B cell (primary cell): ENCODE results near the gene HHEX.

ENCODE experiments used
- EZH2 ChIP-seq: IDR thresholded peaks from 2 replicates; pipeline ENCODE4 v1.6.1; 2012; ENCODE audit warnings: borderline replicate concordance, low read depth, mild to moderate bottlenecking, moderate library complexity, low read length; ENCODE audit not compliant: insufficient read depth, poor library complexity, severe bottlenecking
- TF ChIP-seq, protein P1 (sequence below): fragments of 200-600 bp; IDR thresholded peaks from one replicate; pipeline ENCODE4 v1.8.0; 2022; ENCODE audit warnings: antibody characterized with exemption, mild to moderate bottlenecking

DNA sequence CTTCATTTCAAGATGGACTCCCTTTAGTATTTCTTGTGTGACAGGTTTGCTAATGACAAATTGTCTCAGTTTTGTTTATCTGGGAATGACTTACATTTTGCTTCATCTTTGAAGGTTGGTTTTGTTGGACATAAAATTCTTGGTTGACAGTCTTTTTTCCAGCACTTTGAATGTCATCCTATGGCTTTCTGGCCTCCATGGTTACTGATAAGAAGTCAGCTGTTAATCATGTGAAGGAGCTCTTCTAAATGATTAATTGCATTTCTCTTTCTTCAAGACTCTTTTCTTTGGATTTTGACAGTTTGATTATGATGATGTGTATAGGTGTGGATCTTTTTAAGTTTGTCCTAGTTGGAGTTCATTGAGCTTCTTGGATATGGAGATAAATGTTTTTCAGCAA is 26.9 kb upstream of the HHEX start:
- TF ChIP-seq, protein P1, sequence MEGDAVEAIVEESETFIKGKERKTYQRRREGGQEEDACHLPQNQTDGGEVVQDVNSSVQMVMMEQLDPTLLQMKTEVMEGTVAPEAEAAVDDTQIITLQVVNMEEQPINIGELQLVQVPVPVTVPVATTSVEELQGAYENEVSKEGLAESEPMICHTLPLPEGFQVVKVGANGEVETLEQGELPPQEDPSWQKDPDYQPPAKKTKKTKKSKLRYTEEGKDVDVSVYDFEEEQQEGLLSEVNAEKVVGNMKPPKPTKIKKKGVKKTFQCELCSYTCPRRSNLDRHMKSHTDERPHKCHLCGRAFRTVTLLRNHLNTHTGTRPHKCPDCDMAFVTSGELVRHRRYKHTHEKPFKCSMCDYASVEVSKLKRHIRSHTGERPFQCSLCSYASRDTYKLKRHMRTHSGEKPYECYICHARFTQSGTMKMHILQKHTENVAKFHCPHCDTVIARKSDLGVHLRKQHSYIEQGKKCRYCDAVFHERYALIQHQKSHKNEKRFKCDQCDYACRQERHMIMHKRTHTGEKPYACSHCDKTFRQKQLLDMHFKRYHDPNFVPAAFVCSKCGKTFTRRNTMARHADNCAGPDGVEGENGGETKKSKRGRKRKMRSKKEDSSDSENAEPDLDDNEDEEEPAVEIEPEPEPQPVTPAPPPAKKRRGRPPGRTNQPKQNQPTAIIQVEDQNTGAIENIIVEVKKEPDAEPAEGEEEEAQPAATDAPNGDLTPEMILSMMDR: no peak
- TF ChIP-seq EZH2: no peak
